Panc1 (cell line): ENCODE measurements around the gene TXN2. TPM values are rescaled to one million over a fixed set of nuclear protein-coding genes. Genes with fewer than 3 reads are reported as not detected.

ENCODE experiments used
- ATAC-seq: fragments of 200-7000 bp; cut with Tn5 transposase; 2 replicates; pipeline ENCODE4 v1.9.1; 2020; ENCODE audit warnings: mild to moderate bottlenecking, moderate library complexity
- BruUV-seq: library from RNA; stranded (reverse); fragments of 400-500 nt; replicated peaks from 2 replicates; lab custom pipeline; 2021; lab: Mats Ljungman, UMichigan
- CTCF ChIA-PET: fragments of 300-600 bp; sonication (Branson Sonifier 250); formaldehyde crosslinking; loops from one replicate; lab custom pipeline; 2022; ENCODE audit warnings: antibody characterized with exemption; lab: Charles Lee
- POLR2A ChIA-PET: fragments of 300-600 bp; sonication (Branson Sonifier 250); formaldehyde crosslinking; loops from one replicate; lab custom pipeline; 2022; ENCODE audit warnings: antibody characterized with exemption; lab: Charles Lee
- DNase-seq: peaks from one replicate; pipeline ENCODE4 v3.0.0-alpha.2; 2010; ENCODE audit warnings: low read depth, low spot score
- H3K27ac ChIP-seq: 2 replicates; pipeline ENCODE4 v1.5.1; 2011; ENCODE audit warnings: mild to moderate bottlenecking, low read length, inconsistent platforms
- H3K27me3 ChIP-seq: fragments of 200-500 bp; sonication (Bioruptor generic); 2 replicates; pipeline ENCODE4 v1.6.0; 2014; ENCODE audit warnings: low read length, inconsistent platforms; ENCODE audit not compliant: control insufficient read depth, insufficient read depth
- H3K36me3 ChIP-seq: fragments of 200-500 bp; sonication (Bioruptor generic); 2 replicates; pipeline ENCODE4 v1.5.1; 2014; ENCODE audit warnings: inconsistent platforms, mild to moderate bottlenecking, low read length, moderate library complexity; ENCODE audit not compliant: control insufficient read depth, insufficient read depth
- H3K4me1 ChIP-seq: 2 replicates; pipeline ENCODE4 v1.5.1; 2011; ENCODE audit warnings: inconsistent platforms, mild to moderate bottlenecking, low read length, moderate library complexity; ENCODE audit not compliant: control insufficient read depth, insufficient read depth
- H3K4me3 ChIP-seq, 2 experiments: 2 replicates each; pipeline ENCODE4 v1.5.1; 2011 to 2012; ENCODE audit warnings: low read depth in 2 of 2, low read length in 2 of 2, mild to moderate bottlenecking in 2 of 2, inconsistent platforms in 1 of 2, moderate library complexity in 1 of 2
- H3K9me3 ChIP-seq: fragments of 200-500 bp; sonication (Bioruptor generic); 2 replicates; pipeline ENCODE4 v1.5.1; 2014; ENCODE audit warnings: low read depth, mild to moderate bottlenecking, inconsistent platforms, low read length, moderate library complexity; ENCODE audit not compliant: control insufficient read depth, insufficient read depth
- CTCF ChIP-seq: fragments of 450-650 bp; IDR thresholded peaks from 2 replicates; pipeline ENCODE4 v1.5.1; 2017; ENCODE audit warnings: mild to moderate bottlenecking
- POLR2AphosphoS5 ChIP-seq: IDR thresholded peaks from 2 replicates; pipeline ENCODE4 v1.6.1; 2012; ENCODE audit warnings: mild to moderate bottlenecking, low read depth, low read length, moderate library complexity
- REST ChIP-seq, 2 experiments: IDR thresholded peaks; 2 replicates each; pipeline ENCODE4 v1.6.1; 2011 to 2012; ENCODE audit warnings: low read depth in 2 of 2, control low read depth in 1 of 2, low read length in 1 of 2, mild to moderate bottlenecking in 1 of 2, moderate library complexity in 1 of 2; ENCODE audit not compliant: insufficient read depth in 1 of 2
- SIN3A ChIP-seq: IDR thresholded peaks from 2 replicates; pipeline ENCODE4 v1.6.1; 2012; ENCODE audit warnings: low read depth, mild to moderate bottlenecking, low read length, moderate library complexity, borderline replicate concordance; ENCODE audit not compliant: insufficient read depth
- TCF7L2 ChIP-seq: IDR thresholded peaks from 2 replicates; pipeline ENCODE4 v1.6.1; 2011; ENCODE audit warnings: mild to moderate bottlenecking, low read depth, low read length, inconsistent platforms
- in situ Hi-C: cut with HindIII; loops from 2 replicates; pipeline ENCODE4 v1.10.0; 2016; ENCODE audit warnings: low sequenced_read_pairs, low pct_unique_long_range_greater_than_20kb
- intact Hi-C: fragments of 100-400 bp; cut with micrococcal nuclease; formaldehyde crosslinking; loops from one replicate; pipeline ENCODE4 v1.10.0; 2022; ENCODE audit not compliant: unreplicated experiment
- total RNA-seq: library from RNA; stranded (reverse); gene quantifications from one replicate; pipeline ENCODE4 v1.2.1, GENCODE V29; 2021; ENCODE audit not compliant: unreplicated experiment

Gene TXN2
- total RNA-seq, 1 experiment from 2014 or later = 64.1 TPM

- POLR2A ChIA-PET = no interaction called here
- Histone ChIP-seq H3K27me3 (no peaks in the 10 kb centered on the region), H3K27ac (peak overlapping the region; percentile 5; the same call in 1 of the 2 replicates), H3K9me3 (no peaks in the 10 kb centered on the region), H3K4me1 (peaks cover 42% of the 10 kb centered on the region), H3K36me3 (no peaks in the 10 kb centered on the region), H3K4me3 (no peak overlapping the region)
- ATAC-seq = no peak
- no TSS peak for BruUV-seq
- CTCF ChIA-PET = no interaction called here
- DNase-seq = no peak
- TF ChIP-seq POLR2AphosphoS5 = no peak
- TF ChIP-seq SIN3A = no peak
- no peak for TF ChIP-seq CTCF
- no peak for TF ChIP-seq REST (IDR thresholded peaks at IDR 0.05; ENCODE audit: insufficient read depth in 1 of 2, low read depth in 2 of 2, low read length in 1 of 2)
- TF ChIP-seq TCF7L2 = no peak
- in situ Hi-C loops = no loop called here
- intact Hi-C loops = no loop called here
These were observed 21.2 kb downstream of the TXN2 start for GRCh38 chr22:36460202-36460601.

- BruUV-seq = no TSS peak
- TF ChIP-seq CTCF = no peak
- TF ChIP-seq REST (IDR thresholded peaks at IDR 0.05; ENCODE audit: insufficient read depth in 1 of 2, low read depth in 2 of 2, low read length in 1 of 2) = no peak
- no peak for TF ChIP-seq TCF7L2
- no peak for TF ChIP-seq POLR2AphosphoS5
- no peak for TF ChIP-seq SIN3A
- Histone ChIP-seq H3K9me3 (no peaks in the 10 kb centered on the region), H3K27me3 (no peaks in the 10 kb centered on the region), H3K4me1 (peaks cover 39% of the 10 kb centered on the region), H3K36me3 (no peaks in the 10 kb centered on the region), H3K27ac (peak overlapping the region; percentile 71; the same call in 1 of the 2 replicates), H3K4me3 (no peak overlapping the region)
- ATAC-seq = no peak
- ChIA-PET CTCF (no interaction called here), POLR2A (no interaction called here)
- DNase-seq = no peak
- intact Hi-C loops (no loop called here), in situ Hi-C loops (no loop called here)
These were observed 23.6 kb downstream of the TXN2 start for GRCh38 chr22:36457688-36458450.
